HG03565 (cell line): Measurements from ENCODE around the gene DEPP1.

Experiments
- ATAC-seq: cut with Tn5 transposase; IDR thresholded peaks from one replicate; pipeline ENCODE4 v1.9.1; 2021; ENCODE audit warnings: mild to moderate bottlenecking, moderate library complexity; ENCODE audit not compliant: unreplicated experiment

Gene DEPP1

DNA sequence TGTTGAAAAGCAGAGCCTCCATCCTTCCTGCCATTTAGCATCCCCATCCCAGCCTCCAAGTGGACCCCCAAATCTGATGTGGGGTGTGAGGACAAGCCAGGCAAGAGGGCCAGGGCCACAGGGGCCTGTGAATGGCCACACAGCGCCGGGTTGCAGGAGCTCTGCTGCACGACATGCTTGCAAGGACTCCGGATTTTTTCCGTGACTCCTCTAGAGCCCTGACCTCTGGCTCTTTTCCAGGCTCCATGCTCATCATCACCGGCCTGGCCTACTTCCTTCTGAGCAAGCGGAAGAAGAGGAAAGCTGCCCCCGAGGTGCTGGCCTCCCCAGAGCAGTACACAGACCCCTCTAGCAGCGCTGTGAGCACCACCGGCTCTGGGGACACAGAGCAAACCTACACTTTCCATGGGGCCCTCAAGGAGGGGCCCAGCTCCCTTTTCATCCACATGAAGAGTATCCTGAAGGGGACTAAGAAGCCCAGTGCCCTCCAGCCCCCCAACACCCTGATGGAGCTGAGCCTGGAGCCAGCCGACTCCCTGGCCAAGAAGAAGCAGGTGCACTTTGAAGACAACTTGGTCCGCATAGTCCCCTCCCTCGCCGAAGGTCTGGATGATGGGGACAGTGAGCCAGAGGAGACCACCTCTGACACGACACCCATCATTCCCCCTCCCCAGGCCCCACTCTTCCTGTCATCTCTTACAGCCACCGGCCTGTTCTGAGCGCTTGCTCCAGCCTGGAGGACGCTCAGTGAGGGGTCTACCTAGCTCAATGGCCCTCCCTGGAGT is 44.0 kb downstream of the DEPP1 start:
- ATAC-seq, result no peak

DNA sequence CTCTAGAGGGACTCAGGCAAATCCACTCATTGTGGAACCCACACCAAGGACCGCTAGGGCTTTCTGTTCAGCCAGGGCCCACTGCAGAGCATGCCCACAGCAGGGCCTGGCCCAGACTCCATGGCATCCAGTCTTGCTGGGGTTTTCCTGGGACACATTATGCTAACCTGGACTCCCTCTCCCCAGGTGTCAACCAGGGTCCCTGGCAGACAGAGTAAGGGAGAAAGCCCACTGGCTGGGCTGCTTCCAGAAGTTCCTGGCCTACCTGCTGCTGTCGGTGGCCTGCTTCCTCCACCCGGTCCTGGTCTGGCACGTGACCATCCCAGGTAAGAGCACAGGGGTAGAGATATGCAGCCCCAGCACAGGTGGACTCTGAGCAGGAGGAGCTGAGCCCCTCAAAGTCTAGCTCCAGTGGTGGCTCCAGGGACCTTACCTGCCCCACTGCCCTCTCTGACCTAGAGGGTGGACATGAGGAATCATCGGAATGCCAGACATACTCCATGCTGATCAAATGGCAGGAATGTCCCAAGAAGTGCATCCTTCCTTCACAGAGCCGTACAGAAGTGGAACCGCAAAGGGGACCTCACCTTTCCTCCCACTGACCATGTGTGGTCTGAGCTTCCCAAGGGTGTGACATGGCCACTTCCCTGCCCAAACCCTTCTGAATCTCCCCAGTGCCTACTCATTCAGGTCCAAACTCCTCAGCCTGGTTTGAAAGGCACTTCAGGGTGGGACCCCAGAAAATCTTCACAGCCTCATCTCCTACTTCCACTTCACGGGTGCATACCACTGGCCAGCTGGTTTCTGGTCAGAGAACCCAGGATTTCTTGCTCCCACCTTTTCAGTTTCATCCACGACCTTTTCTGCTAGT is 44.9 kb downstream of the DEPP1 start:
- ATAC-seq, result no peak

DNA sequence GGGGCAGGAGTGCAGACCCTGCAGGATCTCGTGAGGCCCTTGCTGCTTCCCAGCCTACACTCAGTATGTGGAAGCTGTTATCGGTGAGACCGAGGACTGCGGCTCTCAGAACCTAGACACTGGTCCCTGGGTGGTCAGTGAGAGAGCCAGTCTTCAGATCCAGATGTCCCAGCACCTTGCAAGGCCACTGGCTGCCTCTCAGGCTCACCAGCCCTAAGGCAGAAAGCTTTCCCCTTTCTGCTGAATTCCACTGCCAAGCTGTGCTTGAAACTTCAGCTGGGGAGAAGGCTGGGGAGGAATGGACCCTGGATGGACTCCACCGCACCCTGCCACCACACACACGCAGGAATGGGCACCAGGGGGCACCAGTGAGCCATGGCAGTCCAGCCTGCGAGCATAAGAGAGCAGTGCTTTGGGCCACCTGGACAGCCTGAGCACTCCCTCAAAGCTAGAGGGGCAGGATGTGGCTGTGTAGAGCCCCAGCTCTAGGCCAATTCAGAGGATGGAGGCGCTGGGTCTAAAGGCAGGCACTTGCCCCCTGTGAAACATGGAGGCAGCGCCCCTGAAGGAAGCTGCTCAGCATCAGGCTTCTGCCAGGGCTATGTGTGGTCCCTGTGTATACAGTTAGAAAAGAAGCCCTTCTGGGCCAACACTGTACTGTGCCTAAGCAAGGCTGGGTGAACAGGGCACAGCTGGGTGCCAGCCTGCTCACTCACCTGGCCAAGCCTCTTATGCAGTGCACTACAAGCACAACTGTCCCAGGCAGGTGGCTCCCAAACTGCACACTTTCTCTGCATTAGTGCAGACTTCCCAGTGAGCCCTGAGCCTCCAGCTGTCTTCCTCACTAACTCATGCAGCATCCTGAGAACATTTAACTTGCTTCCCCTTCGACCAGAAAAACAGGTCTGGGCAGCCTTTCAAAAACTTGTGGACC is 45.8 kb downstream of the DEPP1 start:
- ATAC-seq, result peak; percentile 91

DNA sequence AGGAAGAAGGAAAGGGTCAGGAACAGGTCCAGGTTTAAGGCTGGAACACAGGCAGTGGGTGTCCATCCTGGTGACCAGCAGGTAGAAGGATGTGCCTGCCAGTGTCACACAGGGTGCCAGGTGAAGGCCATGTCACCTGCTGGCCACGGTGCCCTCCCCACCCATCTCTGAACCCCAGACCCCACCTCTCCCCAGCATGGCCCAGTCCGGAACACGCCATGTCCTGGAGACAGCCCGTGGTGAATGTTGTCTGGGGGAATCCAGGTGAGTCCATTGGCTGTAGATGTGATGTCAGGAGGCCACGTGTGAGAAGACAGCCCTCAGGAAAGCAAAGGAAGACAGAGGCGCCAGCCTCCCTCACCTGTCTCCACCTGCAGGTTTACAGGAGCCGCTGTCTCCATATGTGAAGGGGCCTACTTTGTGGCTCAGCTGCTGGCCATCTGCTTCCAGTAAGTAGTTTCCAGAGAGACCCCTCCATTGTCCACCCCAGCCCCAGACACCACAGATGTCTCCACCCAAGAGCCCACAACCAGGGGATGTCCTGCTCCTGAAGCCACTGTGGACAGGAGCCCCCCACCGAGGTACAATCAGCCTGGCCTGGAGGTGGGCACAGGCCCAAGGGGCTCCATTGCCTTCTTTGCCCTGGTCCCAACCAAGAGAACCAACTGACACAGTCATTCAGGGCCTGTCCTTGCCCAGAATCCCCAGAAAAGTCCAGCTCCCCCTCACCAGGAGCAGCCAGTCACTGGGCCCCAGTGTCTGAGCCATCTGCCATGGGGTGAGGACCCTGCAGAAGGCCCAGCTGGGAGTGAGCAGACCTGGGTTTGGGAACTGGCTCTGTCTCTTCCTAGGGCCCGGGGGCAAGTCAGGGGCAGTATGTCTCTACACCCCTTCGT is 46.7 kb downstream of the DEPP1 start:
- ATAC-seq, result no peak

DNA sequence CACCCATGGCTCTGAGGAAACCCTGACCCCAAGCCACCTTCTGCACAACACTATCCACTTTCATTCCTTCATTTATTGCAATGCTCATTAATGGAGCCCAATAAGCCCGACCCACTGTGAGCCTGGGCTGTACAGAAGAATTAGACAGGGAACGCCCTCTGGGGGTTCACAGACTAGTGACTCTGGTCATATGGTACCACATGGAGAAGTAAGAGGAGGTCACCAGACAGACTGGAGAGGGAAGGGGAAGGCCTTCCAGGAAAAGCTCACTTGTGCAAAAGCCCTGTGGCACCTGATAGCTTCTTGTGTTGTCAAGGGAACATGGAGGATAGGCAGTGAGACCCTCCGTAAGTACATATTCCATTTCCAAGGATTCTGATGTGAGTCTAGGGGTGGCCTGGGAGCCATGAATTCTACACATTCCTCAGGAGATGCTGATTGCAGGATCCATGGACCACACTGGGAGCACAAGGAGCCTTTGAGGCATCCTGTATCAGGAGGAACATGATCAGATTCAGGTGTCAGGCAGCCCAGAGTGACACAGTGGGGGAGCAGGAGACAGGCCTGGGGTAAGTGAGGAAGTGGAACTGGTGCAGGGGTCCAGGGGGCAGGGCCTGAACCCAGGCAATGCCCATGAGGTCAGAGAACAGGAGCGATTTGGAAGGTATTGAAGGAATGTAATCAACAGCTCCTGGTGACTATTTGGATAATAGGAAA is 47.5 kb downstream of the DEPP1 start:
- ATAC-seq, result no peak

DNA sequence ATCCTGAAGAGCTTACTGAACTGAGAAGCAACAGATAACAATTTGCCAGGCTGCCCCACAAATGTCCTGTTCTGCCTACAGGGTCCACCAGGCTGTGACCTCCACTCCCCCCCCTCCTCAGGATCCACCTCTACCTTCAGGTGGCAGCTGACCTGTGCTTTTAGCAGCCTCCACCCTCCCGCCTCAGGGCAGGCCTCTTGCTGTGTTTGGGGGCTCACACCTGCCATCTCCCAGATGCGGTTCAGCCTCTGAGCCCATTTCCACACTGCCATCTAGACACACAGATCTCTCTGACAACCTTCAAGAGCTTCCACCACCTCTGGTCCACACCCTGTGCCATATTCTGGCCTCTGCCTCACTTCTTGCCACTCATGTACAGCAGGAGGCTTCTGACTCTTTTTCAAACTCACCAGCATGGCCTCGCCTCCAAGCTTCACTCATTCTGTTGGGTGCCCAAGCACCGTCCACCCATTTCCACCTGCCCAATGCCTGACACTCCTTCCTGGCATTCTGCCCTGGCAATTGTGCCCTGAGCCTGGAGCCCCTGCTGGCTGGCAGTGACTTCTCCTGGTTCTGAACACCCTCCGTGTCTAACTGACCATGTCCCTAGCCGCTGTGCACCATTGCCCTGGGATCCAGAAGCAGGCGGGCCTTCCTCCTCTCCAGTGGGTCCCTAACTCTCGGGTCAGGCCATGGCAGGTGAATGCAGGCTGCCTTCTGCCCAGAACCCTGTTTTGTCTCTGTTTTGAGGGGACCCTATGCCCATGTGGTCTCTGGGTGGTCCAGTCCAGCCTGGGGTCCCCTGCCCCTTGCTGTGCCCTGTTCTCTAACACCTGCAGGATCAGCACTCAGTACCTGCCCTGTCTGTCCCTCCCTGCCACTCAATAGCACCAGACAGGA is 49.0 kb downstream of the DEPP1 start:
- no peak for ATAC-seq

DNA sequence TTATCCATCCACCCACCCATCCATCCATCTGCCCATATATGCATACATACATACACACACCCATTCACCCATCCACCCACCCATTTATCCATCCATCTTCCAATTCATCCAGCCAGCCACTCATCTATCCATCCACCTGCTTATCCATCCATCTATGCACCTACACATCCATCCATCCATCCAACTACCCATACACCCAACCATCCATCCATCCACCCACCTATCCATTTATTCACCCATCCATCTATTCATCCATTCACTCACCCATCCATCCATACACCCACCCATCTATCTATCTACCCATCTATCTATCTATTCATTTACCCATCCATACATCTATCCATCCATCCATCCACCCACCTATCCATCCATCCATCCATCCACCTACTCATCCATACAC is 50.1 kb downstream of the DEPP1 start:
- ATAC-seq, result no peak

DNA sequence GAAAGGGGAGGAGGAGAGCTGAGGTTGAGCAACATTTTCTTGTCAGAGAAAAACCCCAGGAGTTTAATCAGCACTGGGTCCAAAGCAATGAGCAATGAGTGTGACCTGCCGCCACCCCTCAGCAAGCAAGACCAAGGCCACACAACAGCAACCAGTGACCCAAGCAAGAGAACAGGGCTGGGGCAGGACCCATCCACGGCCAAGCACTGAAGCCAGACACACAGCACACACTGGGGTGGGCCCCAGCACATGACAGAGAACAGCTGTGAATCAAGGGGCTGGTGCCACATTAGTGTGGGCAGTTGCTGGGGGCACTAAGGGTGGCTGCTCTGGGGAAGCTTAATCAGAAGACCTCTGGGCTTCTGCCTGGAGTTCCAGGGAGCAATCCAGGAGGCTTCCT is 51.3 kb downstream of the DEPP1 start:
- ATAC-seq, result no peak

DNA sequence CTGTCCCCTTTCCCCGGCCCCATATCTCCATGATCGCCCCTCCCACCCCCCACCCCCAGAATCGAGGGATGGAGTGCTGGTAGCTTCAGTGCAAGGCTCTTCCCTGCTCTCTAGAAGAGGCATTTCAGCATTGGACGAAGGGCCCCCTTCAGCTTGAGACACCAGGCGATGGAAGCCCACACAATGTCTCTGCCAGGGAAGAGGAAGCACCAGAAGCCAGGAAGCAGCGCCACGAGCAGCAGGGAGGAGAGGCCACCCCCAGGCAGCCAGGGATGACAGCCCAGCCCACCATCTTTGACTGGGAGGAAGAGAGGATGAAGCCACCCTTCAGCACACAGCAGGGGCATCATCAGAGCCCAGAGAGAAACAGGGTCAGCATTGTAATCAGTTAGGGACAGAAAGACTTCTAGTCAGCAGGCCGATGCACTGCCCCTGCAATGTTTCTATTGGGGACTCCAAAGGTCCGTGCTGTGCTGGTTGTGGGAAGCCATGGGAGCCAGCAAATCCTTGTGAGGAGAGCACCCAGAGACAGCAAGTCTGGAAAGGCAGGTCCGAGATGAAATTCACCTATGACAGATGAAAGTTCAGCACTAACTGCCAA is 51.8 kb downstream of the DEPP1 start:
- ATAC-seq, result no peak
